CD4-positive, alpha-beta T cell (primary cell): ENCODE data around the gene MYO1D. TPM values are rescaled to one million over a fixed set of nuclear protein-coding genes. Genes with fewer than 3 reads are reported as not detected.
A peak's percentile ranks its signal among the peaks of the same experiment; 100 is the strongest.

Experiments used
- ATAC-seq: fragments of 200-7000 bp; cut with Tn5 transposase; one replicate; pipeline ENCODE4 v1.10.0; 2022; ENCODE audit warnings: mild to moderate bottlenecking; ENCODE audit not compliant: poor library complexity
- CTCF ChIA-PET: fragments of 350-600 bp; sonication (Branson Sonifier 250); formaldehyde crosslinking; loops from one replicate; lab custom pipeline; 2021; ENCODE audit warnings: antibody characterized with exemption, inconsistent platforms; lab: Charles Lee
- POLR2A ChIA-PET: fragments of 350-600 bp; sonication (Branson Sonifier 250); formaldehyde crosslinking; loops from one replicate; lab custom pipeline; 2021; ENCODE audit warnings: antibody characterized with exemption, inconsistent platforms; lab: Charles Lee
- DNase-seq, 14 experiments: peaks; one replicate each; pipeline ENCODE4 v3.0.0-alpha.2; 2013 to 2020; ENCODE audit warnings: mixed read lengths in 2 of 14
- H3K27ac ChIP-seq, 2 donors: one replicate each; pipeline versions ENCODE4 v1.5.1 to v1.7.0; 2013; ENCODE audit warnings: low read length in 2 of 2, low read depth in 1 of 2, mild to moderate bottlenecking in 1 of 2
- H3K27me3 ChIP-seq, 2 experiments: 1 replicate in 1 of 2; 2 replicates in 1 of 2; pipeline versions ENCODE4 v1.6.1 to v1.7.0; 2013; ENCODE audit warnings: low read length in 2 of 2, control low read depth in 1 of 2, mild to moderate bottlenecking in 1 of 2, moderate library complexity in 1 of 2; ENCODE audit not compliant: insufficient read depth in 2 of 2, control insufficient read depth in 1 of 2
- H3K36me3 ChIP-seq: one replicate; pipeline ENCODE4 v1.6.1; 2013; ENCODE audit warnings: low read length, control low read depth; ENCODE audit not compliant: insufficient read depth
- H3K4me1 ChIP-seq: one replicate; pipeline ENCODE4 v1.6.1; 2013; ENCODE audit warnings: low read length, control low read depth; ENCODE audit not compliant: insufficient read depth
- H3K4me3 ChIP-seq: one replicate; pipeline ENCODE4 v1.5.1; 2013; ENCODE audit warnings: mild to moderate bottlenecking, low read length, moderate library complexity
- H3K9me3 ChIP-seq, 2 experiments: 1 replicate in 1 of 2; 2 replicates in 1 of 2; pipeline versions ENCODE4 v1.6.1 to v1.7.0; 2013; ENCODE audit warnings: low read length in 2 of 2, mild to moderate bottlenecking in 2 of 2, control low read depth in 1 of 2, moderate library complexity in 1 of 2; ENCODE audit not compliant: control insufficient read depth in 1 of 2, insufficient read depth in 1 of 2
- H3K27ac Mint-ChIP-seq: one replicate; pipeline ENCODE4 v1.8.0; 2020; ENCODE audit warnings: mixed read lengths
- H3K27me3 Mint-ChIP-seq: one replicate; pipeline ENCODE4 v1.8.0; 2021; ENCODE audit warnings: mixed read lengths
- H3K36me3 Mint-ChIP-seq: one replicate; pipeline ENCODE4 v1.8.0; 2021; ENCODE audit warnings: low read depth, mixed read lengths
- H3K4me1 Mint-ChIP-seq: one replicate; pipeline ENCODE4 v1.8.0; 2021; ENCODE audit warnings: low read depth, mixed read lengths
- H3K4me3 Mint-ChIP-seq: one replicate; pipeline ENCODE4 v1.8.0; 2020; ENCODE audit warnings: mild to moderate bottlenecking, mixed read lengths
- H3K9me3 Mint-ChIP-seq: one replicate; pipeline ENCODE4 v1.8.0; 2020; ENCODE audit warnings: mixed read lengths
- intact Hi-C, 2 experiments: fragments of 100-400 bp; cut with DNase I in 1 of 2; cut with micrococcal nuclease in 1 of 2; formaldehyde crosslinking; loops; one replicate each; pipeline versions ENCODE4 v1.15.1 to v1.9.0; 2023 to 2025; cut with DNase I, micrococcal nuclease
- total RNA-seq, 174 experiments: library from RNA in 2 of 174; stranded (reverse) in 2 of 174; gene quantifications; one replicate each; pipeline ENCODE4 v1.2.3 and lab custom pipeline; 2021 to 2026
- TF ChIP-seq, protein P1 (sequence below): fragments of 200-600 bp; IDR thresholded peaks from one replicate; pipeline ENCODE4 v1.8.0; 2022; ENCODE audit warnings: antibody characterized with exemption, mild to moderate bottlenecking

MYO1D gene
- total RNA-seq, 2 experiments from 2014 or later, result 5.8 to 6.4 TPM

DNA sequence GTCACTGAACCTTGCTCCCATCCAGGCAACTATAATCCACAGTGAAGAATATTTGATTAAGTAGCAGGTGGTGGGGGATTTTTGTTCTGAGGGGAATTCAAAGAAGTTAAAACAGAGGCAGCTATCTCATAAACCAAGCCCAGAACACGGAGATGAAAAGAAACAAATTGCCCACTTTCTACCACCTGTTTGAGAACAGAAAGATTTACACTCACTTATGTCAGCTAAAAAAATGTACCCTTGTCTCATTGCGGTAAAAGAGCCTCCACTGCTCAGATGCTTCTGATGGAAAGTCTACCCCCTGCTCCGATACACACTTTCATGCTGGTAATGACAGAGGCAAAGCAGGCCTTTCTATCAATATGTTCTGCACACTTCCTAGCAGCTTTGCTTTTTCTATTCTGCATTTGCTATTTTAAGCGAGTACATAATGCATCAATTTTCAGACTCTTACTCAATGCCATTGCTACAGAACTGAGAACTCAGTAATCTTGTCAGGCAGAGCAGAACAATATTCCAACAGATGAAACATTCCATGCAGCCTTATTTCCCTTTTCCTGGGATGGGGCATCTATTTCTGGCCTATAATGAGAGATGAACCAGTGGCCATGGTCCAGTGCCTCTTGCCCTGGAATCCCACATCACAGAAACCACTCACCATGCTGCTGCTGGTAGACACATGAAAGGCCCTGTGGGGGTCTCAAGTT is 361.1 kb downstream of the MYO1D start:
- Histone ChIP-seq H3K9me3 (no peaks in the 10 kb centered on the region), H3K27me3 (no peaks in the 10 kb centered on the region), H3K4me3 (no peak overlapping the region), H3K4me1 (peaks cover 51% of the 10 kb centered on the region), H3K27ac (peak overlapping the region in 1 of 2 donors; percentile 9), H3K36me3 (no peaks in the 10 kb centered on the region)
- Mint-ChIP-seq H3K9me3 (no peaks in the 10 kb centered on the region), H3K36me3 (no peaks in the 10 kb centered on the region), H3K27ac (peak overlapping the region; percentile 87), H3K4me1 (peaks cover 80% of the 10 kb centered on the region), H3K27me3 (no peaks in the 10 kb centered on the region), H3K4me3 (peak overlapping the region; percentile 54)
- DNase-seq (peak in 2 of 14 experiments; percentile 44 to 64), ATAC-seq (peak; percentile 24)
- ChIA-PET CTCF (no interaction called here), POLR2A (interaction anchor here (6.7 to 7.3 kb wide), 2 partner anchors 12 to 26 kb away, joined by 63 to 152 read pairs; partner anchors contain the start of gene CDK5R1)
- intact Hi-C loops, result loop anchor here in 1 of 2 experiments (5.0 kb wide), 1 partner anchor 36 kb away; no protein-coding TSS in a partner anchor
- TF ChIP-seq, protein P1, sequence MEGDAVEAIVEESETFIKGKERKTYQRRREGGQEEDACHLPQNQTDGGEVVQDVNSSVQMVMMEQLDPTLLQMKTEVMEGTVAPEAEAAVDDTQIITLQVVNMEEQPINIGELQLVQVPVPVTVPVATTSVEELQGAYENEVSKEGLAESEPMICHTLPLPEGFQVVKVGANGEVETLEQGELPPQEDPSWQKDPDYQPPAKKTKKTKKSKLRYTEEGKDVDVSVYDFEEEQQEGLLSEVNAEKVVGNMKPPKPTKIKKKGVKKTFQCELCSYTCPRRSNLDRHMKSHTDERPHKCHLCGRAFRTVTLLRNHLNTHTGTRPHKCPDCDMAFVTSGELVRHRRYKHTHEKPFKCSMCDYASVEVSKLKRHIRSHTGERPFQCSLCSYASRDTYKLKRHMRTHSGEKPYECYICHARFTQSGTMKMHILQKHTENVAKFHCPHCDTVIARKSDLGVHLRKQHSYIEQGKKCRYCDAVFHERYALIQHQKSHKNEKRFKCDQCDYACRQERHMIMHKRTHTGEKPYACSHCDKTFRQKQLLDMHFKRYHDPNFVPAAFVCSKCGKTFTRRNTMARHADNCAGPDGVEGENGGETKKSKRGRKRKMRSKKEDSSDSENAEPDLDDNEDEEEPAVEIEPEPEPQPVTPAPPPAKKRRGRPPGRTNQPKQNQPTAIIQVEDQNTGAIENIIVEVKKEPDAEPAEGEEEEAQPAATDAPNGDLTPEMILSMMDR, result no peak

DNA sequence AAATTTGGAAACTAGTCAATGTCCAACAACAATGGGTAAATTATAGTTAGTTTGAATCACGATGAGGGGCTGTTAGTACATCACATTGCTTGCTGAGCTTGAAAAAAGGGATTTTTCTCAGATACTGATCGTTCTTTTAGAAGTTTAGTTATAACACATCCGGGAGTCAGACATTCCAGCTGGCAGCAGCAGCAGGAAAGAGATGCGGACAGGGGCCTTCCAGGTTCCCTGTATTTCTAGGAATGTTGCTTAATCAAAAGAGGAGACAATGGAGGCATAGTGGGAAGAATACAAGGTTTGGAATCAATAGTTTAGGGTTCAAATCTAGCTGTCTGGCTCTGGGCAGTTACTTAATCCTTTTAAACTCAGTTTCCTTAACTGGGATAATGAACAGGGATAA is 362.3 kb downstream of the MYO1D start:
- H3K27ac Mint-ChIP-seq, result peak overlapping the region; percentile 87
- ChIA-PET POLR2A (interaction anchor here (6.7 to 7.3 kb wide), 2 partner anchors 10 to 25 kb away, joined by 63 to 152 read pairs; partner anchors contain the start of gene CDK5R1), CTCF (no interaction called here)
- Histone ChIP-seq H3K4me1 (peaks cover 39% of the 10 kb centered on the region), H3K4me3 (no peak overlapping the region), H3K27ac (no peak overlapping the region), H3K36me3 (no peaks in the 10 kb centered on the region), H3K27me3 (no peaks in the 10 kb centered on the region), H3K9me3 (no peaks in the 10 kb centered on the region)
- H3K9me3 Mint-ChIP-seq, result no peaks in the 10 kb centered on the region
- H3K27me3 Mint-ChIP-seq, result no peaks in the 10 kb centered on the region
- intact Hi-C loops, result loop anchor here in 1 of 2 experiments (5.0 kb wide), 1 partner anchor 38 kb away; no protein-coding TSS in a partner anchor
- no peak for ATAC-seq
- no peak for DNase-seq
- peaks cover 68% of the 10 kb centered on the region for H3K4me1 Mint-ChIP-seq
- no peak overlapping the region for H3K4me3 Mint-ChIP-seq
- no peaks in the 10 kb centered on the region for H3K36me3 Mint-ChIP-seq
- TF ChIP-seq, protein P1, result no peak

GRCh38 chr17:32513579-32513978 is 363.3 kb downstream of the MYO1D start:
- Histone ChIP-seq H3K9me3 (no peaks in the 10 kb centered on the region), H3K27me3 (no peaks in the 10 kb centered on the region), H3K27ac (no peak overlapping the region), H3K36me3 (no peaks in the 10 kb centered on the region), H3K4me1 (peaks cover 36% of the 10 kb centered on the region), H3K4me3 (no peak overlapping the region)
- Mint-ChIP-seq H3K27ac (no peak overlapping the region), H3K36me3 (no peaks in the 10 kb centered on the region), H3K4me1 (peaks cover 68% of the 10 kb centered on the region), H3K4me3 (no peak overlapping the region), H3K27me3 (no peaks in the 10 kb centered on the region), H3K9me3 (no peaks in the 10 kb centered on the region)
- intact Hi-C loops, result no loop called here
- no peak for DNase-seq
- CTCF ChIA-PET, result no interaction called here
- POLR2A ChIA-PET, result interaction anchor here (1.0 kb wide), 1 partner anchor 11 kb away, joined by 3 read pairs; no protein-coding TSS in a partner anchor
- ATAC-seq, result no peak
- TF ChIP-seq, protein P1, result no peak
